Measurements from ENCODE around the gene IFITM2. TPM values are rescaled to one million over a fixed set of nuclear protein-coding genes. Genes with fewer than 3 reads are reported as not detected.

The IFITM2 gene
- polyA plus RNA-seq, 1 donor, result 189 TPM

GRCh38 chr11:292211-293121 lies 15.2 kb upstream of the IFITM2 start:
- no peak for DNase-seq

- DNase-seq, result no peak
These were observed 14.3 kb upstream of the IFITM2 start for GRCh38 chr11:293271-293851.

- DNase-seq, result no peak
These were observed 13.6 kb upstream of the IFITM2 start for GRCh38 chr11:293852-294661.

GRCh38 chr11:294780-295179 lies 12.8 kb upstream of the IFITM2 start:
- no peak for DNase-seq

- DNase-seq, result no peak
These were observed 12.1 kb upstream of the IFITM2 start for GRCh38 chr11:295351-296170.

GRCh38 chr11:296171-297050 lies 11.2 kb upstream of the IFITM2 start:
- no peak for DNase-seq

GRCh38 chr11:297051-297585 lies 10.5 kb upstream of the IFITM2 start:
- DNase-seq, result no peak

GRCh38 chr11:297586-298405 lies 9.8 kb upstream of the IFITM2 start:
- DNase-seq, result no peak

- DNase-seq, result no peak
These were observed 9.1 kb upstream of the IFITM2 start for GRCh38 chr11:298406-299065.

- DNase-seq, result no peak
These were observed 8.3 kb upstream of the IFITM2 start, which contains the start of gene IFITM5 for GRCh38 chr11:299081-299891. TSS of gene IFITM5 (minus strand) at chr11:299526. CDS start at chr11:299490, 36 bp downstream.

GRCh38 chr11:299951-300735 lies 7.5 kb upstream of the IFITM2 start:
- no peak for DNase-seq

- DNase-seq, result no peak
These were observed 4.3 kb upstream of the IFITM2 start for GRCh38 chr11:303363-303762.

GRCh38 chr11:304061-304506 lies 3.5 kb upstream of the IFITM2 start:
- DNase-seq, result no peak

- DNase-seq, result peak; percentile 82
These were observed 2.4 kb upstream of the IFITM2 start for GRCh38 chr11:304915-305843.

GRCh38 chr11:305844-306211 lies 1.8 kb upstream of the IFITM2 start:
- no peak for DNase-seq
